H1 (cell line): ENCODE results near the gene TMEM72. TPM values are rescaled to one million over a fixed set of nuclear protein-coding genes. Genes with fewer than 3 reads are reported as not detected.

Source experiments
- CEBPB ChIP-seq: IDR thresholded peaks from 2 replicates; pipeline ENCODE4 v1.6.1; 2012; ENCODE audit warnings: low read depth, low read length
- CTCF ChIP-seq, 3 experiments: IDR thresholded peaks; 1 replicate in 2 of 3; 2 replicates in 1 of 3; pipeline versions ENCODE4 v1.5.1 to v1.6.1; 2011; ENCODE audit warnings: low read length in 3 of 3, mild to moderate bottlenecking in 3 of 3, inconsistent platforms in 2 of 3, low read depth in 1 of 3, moderate library complexity in 1 of 3; ENCODE audit not compliant: insufficient read depth in 1 of 3; ENCODE audit errors: control extremely low read depth in 1 of 3
- HDAC2 ChIP-seq, 2 experiments: fragments of 300-600 bp in 1 of 2; sonication (generic) in 1 of 2; IDR thresholded peaks; 2 replicates each; pipeline ENCODE4 v1.6.1; 2011 to 2012; ENCODE audit warnings: low read depth in 2 of 2, low read length in 2 of 2, mild to moderate bottlenecking in 2 of 2, moderate library complexity in 2 of 2, borderline replicate concordance in 1 of 2, inconsistent platforms in 1 of 2
- POU5F1 ChIP-seq: IDR thresholded peaks from 2 replicates; pipeline ENCODE4 v1.6.1; 2011; ENCODE audit warnings: low read depth, mild to moderate bottlenecking, low read length, moderate library complexity
- TCF12 ChIP-seq: IDR thresholded peaks from 2 replicates; pipeline ENCODE4 v1.6.1; 2011; ENCODE audit warnings: low read depth, mild to moderate bottlenecking, low read length
- polyA plus RNA-seq, 7 experiments: library from polyadenylated mRNA; depleted of rRNA in 3 of 7; stranded (reverse) in 5 of 7; unstranded in 2 of 7; fragments of >200 nt in 5 of 7; fragments of 200-250 nt in 2 of 7; gene quantifications; 1 replicate in 5 of 7; 2 replicates in 1 of 7; 4 replicates in 1 of 7; pipeline versions ENCODE4 v1.2.1 to v1.2.3, GENCODE V29; 2011 to 2013; ENCODE audit warnings: missing spikeins in 2 of 7, mixed read lengths in 2 of 7
- total RNA-seq: library from RNA; stranded (reverse); fragmentation: NEBNext Ultra II Directional; extraction: Animal tissue kit (Norgen Biotek cat#: 25700); gene quantifications from 2 replicates; pipeline ENCODE4 v1.2.1, GENCODE V29; 2021

Gene TMEM72
- total and polyA plus RNA-seq, 2 of the 8 experiments (the other 6 are each of a cell fraction or from before 2014, with no cell fraction given), result not detected

GRCh38 chr10:44969854-44970253 is 58.7 kb downstream of the TMEM72 start (continued):
- TF ChIP-seq TCF12, result no peak
- TF ChIP-seq POU5F1, result no peak
- TF ChIP-seq CTCF (IDR thresholded peaks at IDR 0.05; ENCODE audit: control extremely low read depth in 1 of 3, insufficient read depth in 1 of 3, low read depth in 1 of 3, low read length in 3 of 3), result no peak
- no peak for TF ChIP-seq HDAC2 (IDR thresholded peaks at IDR 0.05; ENCODE audit: borderline replicate concordance in 1 of 2, low read depth in 2 of 2, low read length in 2 of 2)
- no peak for TF ChIP-seq CEBPB
